Activated CD4-positive, alpha-beta T cell treated with anti-CD3 and anti-CD28 coated beads, Interleukin-2, amount 50 U/mL, for 48 hours (primary cell): ENCODE data around the gene CDCA4.
"Not testable (repeated sequence)": the region's sequence is repeated elsewhere in the genome, so short reads cannot be mapped to it uniquely, and the experiment has no call there.

ENCODE experiments used
- DNase-seq, 2 experiments: peaks; one replicate each; pipeline ENCODE4 v3.0.0-alpha.2; 2020

Gene CDCA4

DNA sequence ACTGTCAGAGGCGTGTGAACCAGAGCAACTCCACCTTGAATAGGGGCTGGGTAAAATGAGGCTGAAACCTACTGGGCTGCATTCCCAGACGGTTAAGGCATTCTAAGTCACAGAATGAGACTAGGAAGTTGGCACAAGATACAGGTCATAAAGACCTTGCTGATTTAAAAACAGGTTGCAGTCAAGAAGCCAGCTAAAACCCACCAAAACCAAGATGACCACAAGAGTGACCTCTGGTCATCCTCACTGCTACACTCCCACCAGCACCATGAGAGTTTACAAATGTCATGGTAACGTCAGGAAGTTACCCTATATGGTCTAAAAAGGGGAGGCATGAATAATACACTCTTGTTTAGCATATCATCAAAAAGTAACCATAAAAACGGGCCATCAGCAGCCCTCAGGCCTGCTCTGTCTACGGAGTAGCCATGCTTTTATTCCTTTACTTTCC lies 11.6 kb upstream of the CDCA4 start:
- DNase-seq, result not testable (repeated sequence)

GRCh38 chr14:105030836-105031396 lies 10.0 kb upstream of the CDCA4 start:
- DNase-seq, result no peak

- no peak for DNase-seq
Measured at GRCh38 chr14:105030194-105030593, 9.3 kb upstream of the CDCA4 start.

DNA sequence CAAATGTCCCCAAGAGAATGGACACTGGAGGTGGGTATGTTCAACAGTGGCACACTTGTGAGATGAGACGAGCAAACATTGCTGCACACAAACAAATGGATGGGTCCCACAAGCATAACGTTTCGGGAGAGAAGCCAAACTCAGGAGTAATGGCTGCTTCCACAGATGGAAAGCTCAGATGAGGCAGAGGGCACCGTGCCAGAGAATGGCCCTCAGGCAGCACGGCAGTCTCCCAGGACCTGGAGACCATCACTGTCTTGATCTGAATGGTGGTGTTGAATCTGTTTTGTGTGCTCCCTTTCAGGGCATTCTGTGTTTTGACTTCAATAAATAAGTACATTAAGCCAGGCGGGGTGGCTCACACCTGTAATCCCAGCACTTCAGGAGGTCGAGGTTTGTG lies 8.5 kb upstream of the CDCA4 start:
- no peak for DNase-seq

GRCh38 chr14:105028251-105028927 lies 7.5 kb upstream of the CDCA4 start:
- DNase-seq, result no peak

DNA sequence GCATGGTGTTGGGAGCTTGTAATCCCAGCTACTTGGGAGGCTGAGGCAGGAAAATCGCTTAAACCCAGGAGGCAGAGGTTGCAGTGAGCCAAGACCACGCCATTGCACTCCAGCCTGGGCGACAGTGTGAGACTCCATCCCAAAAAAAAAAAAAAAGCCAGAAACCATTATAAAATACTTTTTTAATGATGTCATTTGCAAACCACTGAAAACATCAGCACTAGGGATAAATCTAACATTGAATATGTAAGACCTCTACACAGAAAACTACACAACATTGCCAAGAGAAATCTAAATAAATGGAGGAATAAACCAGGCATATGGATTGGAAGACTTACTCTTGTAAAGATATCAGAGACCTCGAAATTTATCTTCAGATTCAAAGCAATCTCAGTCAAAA lies 6.8 kb upstream of the CDCA4 start:
- not testable (repeated sequence) for DNase-seq

GRCh38 chr14:105026802-105027563 lies 6.1 kb upstream of the CDCA4 start:
- DNase-seq, result no peak

DNA sequence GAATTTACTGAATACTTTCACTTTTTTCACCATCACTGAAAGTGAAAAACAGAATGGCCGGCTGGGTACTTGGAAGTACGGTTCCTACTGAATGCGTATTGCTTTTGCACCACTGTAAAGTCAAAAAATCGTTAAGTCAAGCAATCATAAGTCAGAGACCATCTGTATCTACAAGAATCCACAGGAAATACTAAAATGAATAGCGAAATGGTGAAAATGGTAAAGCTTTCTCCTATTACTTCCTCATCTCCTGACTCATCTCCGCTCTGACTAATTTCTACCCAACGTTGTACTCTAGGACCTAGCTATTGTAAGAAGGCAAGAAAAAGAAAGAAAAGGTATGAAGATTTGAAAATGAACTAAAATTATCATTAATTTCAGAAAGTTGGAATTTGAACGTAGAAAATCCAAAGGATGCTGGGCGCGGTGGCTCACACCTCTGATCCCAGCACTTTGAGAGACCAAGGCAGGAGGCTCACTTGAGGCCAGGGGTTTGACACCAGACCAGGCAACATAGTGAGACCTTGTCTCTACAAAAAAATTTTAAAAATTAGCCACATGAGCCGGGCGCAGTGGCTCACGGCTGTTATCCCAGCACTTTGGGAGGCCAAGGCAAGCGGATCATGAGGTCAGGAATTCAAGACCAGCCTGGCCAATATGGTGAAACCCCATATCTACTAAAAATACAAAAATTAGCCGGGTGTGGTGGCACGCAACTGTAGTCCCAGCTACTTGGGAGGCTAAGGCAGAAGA lies 5.3 kb upstream of the CDCA4 start:
- DNase-seq, result peak in 1 of 2 experiments; percentile 14

DNA sequence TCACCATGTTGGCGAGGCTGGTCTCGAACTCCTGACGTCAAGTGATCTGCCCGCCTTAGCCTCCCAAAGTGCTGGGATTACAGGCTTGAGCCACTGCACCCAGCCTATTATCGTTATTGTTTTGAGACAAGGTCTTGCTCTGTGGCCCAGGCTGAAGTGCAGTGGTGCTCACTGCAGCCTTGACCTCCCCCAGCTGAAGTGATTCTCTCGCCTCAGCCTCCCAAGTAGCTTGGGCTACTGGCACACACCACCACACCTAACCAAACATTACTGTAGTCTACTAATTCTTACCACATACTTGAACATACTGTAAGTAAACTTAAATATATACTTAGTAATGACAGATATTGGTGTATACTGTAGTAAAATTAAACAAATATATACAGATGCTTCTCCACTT lies 4.5 kb upstream of the CDCA4 start:
- DNase-seq, result no peak

- no peak for DNase-seq
Measured at GRCh38 chr14:105023791-105024480, 3.1 kb upstream of the CDCA4 start.

DNA sequence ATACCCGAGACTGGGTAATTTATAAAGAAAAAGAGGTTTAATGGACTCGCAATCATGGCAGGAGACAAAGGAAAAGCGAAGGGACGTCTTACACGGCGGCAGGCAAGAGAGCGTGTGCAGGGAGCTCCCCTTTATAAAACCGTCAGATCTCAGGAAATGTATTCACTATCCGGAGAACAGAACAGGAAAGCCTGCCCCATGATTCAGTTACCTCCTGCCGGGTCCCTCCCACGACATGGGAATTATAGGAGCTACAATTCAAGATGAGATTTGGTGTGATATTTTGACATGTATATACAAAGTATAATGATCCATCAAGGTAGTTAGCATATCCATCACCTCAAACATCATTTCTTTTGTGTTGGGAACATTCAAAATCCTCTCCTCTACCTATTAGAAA lies 2.3 kb upstream of the CDCA4 start:
- no peak for DNase-seq

- DNase-seq, result no peak
Measured at GRCh38 chr14:105022276-105022670, 1.4 kb upstream of the CDCA4 start.

- peak; percentile 50 to 64 for DNase-seq
Measured at GRCh38 chr14:105021656-105022275, 883 bp upstream of the CDCA4 start.

GRCh38 chr14:105019861-105020814 lies 745 bp downstream of the CDCA4 start:
- DNase-seq, result peak; percentile 51 to 64

- DNase-seq, result no peak
Measured at GRCh38 chr14:105018414-105018813, 2.5 kb downstream of the CDCA4 start.

DNA sequence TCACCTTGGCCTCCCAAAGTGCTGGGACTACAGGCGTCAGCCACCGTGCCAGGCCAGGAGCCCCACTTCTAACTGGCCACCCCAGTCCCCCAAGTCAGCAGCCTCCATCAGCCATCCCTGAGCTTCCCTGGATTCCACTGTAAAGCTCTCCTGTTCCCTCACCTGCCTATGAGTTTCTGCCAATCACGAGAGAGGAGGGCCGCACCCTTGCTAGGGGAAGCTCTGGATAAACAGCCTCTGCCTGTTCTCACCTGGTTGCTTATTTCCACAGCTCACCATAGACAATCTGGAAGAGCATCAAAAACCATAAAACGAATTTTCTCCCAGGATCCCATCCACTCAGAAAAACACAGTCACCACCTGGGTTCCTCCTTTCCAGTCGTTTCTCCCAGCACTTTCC lies 5.0 kb downstream of the CDCA4 start:
- DNase-seq, result no peak

GRCh38 chr14:105015242-105015641 lies 5.6 kb downstream of the CDCA4 start:
- no peak for DNase-seq

GRCh38 chr14:105014631-105015030 lies 6.3 kb downstream of the CDCA4 start:
- DNase-seq, result no peak

DNA sequence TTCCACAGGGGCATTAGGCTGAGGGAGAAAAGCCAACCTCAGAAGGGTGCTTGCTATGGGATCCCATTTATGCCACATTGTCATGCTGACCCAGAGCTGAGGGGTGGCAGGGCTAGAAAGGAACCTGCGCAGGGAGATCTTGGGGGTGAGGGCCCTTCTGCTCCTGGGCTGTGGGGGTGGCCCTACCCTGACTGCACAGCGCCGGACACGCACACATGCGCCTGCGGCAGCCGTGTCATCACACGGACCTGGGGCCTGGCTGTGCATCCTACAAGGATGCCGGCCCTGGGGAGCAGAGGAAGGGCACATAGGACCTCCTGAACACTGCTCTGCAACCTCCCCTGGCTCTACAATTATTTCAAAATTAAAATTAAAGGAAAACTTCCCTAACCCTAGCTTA lies 6.9 kb downstream of the CDCA4 start:
- no peak for DNase-seq

DNA sequence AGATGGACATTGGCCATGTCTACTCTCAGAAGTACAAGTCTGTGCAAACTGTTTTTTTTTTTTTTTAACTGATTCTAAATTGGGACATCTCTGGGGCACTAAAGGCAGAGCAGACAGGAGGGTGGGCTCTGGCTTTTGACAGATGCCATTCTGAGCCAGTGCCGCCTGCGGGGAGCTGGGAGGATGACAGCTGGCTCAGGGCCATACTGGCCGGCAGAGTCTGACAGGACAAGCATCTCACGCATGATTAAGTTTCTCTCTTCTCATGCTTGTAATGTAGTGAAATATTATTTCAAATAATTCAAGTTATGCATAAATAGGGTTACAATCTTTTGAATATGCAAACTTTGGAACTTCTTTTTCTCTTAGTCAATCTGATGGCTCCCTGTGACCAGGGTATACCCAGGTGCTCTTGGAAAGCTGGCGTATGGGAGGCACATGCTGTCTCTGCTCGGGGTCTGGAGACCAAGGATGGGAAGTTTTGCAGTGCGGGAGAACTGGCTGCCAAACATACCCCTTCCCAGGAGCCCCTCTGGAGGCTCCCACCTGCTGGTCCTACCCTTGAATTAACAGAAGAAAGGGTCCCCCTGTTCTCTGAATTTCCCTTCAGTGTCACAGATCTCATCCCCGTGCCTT lies 7.6 kb downstream of the CDCA4 start:
- no peak for DNase-seq
